ENCODE data around the gene OR7D2.

The OR7D2 gene

DNA sequence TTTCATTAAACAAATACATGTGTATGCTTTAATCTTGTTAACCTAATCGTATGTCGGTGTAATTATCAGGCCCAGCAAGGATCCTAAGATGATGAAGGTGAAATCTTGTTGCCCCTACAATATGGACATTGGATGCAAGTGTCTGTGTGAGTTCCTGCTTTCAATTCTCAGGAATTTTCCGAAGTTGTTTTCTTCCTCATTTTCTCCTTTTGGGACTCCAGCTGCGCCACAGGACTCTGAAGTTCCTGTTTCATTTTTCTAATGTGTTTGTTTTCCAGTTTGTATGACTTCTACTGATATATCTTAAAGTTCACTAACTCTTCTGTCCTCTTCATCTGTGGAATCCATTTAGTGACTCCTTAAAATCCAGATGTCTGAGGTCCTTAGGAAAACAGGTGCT is 11.9 kb upstream of the OR7D2 start:
- no peak overlapping the region for H2AFZ ChIP-seq (ENCODE audit: low read depth, low read length, severe bottlenecking)
- H3K27me3 ChIP-seq (ENCODE audit: low read length) = no peaks in the 10 kb centered on the region
- H3K9me2 ChIP-seq (replicated peaks; ENCODE audit: insufficient read depth, low read length) = no peaks in the 10 kb centered on the region
- peaks cover 8% of the 10 kb centered on the region; the same call in 1 of the 2 replicates for H4K20me1 ChIP-seq (ENCODE audit: low read depth, low read length)
- no peak overlapping the region for H3K4me3 ChIP-seq (ENCODE audit: insufficient read depth, low read length, poor library complexity, severe bottlenecking)
- peaks cover 16% of the 10 kb centered on the region; the same call in 1 of the 2 replicates for H3K36me3 ChIP-seq (ENCODE audit: low read length)
- no peak overlapping the region for H3K4me2 ChIP-seq (ENCODE audit: low read depth, low read length, poor library complexity, severe bottlenecking)
- H3K9me3 ChIP-seq (ENCODE audit: insufficient read depth, low read length) = no peaks in the 10 kb centered on the region
- H3K9ac ChIP-seq (ENCODE audit: low read length) = no peak overlapping the region
- TF ChIP-seq EZH2phosphoT487 (conservative IDR thresholded peaks at IDR 0.05; ENCODE audit: low read length) = no peak
- TF ChIP-seq, protein P1, sequence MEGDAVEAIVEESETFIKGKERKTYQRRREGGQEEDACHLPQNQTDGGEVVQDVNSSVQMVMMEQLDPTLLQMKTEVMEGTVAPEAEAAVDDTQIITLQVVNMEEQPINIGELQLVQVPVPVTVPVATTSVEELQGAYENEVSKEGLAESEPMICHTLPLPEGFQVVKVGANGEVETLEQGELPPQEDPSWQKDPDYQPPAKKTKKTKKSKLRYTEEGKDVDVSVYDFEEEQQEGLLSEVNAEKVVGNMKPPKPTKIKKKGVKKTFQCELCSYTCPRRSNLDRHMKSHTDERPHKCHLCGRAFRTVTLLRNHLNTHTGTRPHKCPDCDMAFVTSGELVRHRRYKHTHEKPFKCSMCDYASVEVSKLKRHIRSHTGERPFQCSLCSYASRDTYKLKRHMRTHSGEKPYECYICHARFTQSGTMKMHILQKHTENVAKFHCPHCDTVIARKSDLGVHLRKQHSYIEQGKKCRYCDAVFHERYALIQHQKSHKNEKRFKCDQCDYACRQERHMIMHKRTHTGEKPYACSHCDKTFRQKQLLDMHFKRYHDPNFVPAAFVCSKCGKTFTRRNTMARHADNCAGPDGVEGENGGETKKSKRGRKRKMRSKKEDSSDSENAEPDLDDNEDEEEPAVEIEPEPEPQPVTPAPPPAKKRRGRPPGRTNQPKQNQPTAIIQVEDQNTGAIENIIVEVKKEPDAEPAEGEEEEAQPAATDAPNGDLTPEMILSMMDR (IDR thresholded peaks at IDR 0.05; ENCODE audit: insufficient read depth, low read length, poor library complexity, severe bottlenecking) = no peak
- no peaks in the 10 kb centered on the region for H3F3A ChIP-seq (ENCODE audit: insufficient read depth)
- H3K79me2 ChIP-seq (ENCODE audit: insufficient read depth, low read length) = no peaks in the 10 kb centered on the region
- H3K27ac ChIP-seq (ENCODE audit: low read depth, low read length) = no peak overlapping the region

DNA sequence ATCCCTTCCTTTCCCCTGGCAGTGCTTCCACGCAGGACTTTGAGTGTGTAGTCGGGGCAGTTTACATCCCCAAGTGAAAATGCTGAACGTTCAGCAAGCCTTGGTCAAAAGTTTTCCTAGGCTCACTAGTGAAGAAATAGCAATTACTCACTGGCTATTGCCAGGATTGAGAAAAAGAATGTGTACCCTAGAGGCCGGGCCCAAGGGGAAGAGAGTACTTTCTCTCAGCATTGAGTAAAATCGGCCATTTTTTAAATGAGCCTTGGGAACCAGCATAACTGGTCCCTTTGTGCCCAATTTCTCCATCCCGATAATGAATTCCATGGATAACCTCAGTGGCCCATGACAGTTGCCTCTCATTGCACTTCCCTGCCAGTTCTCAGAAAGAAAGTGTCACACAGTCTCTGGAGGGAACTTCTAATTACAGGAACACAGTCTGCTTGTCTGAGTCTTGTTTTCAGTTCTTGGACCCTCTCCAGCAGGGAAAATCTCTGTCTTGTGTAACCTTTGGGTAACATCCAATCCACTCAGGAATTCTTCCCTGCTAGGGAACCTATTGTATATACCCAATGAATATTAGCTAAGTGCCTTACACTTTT is 7.3 kb upstream of the OR7D2 start:
- TF ChIP-seq, protein P1 (IDR thresholded peaks at IDR 0.05; ENCODE audit: insufficient read depth, low read length, poor library complexity, severe bottlenecking) = no peak
- no peak for TF ChIP-seq EZH2phosphoT487 (conservative IDR thresholded peaks at IDR 0.05; ENCODE audit: low read length)
- Histone ChIP-seq H4K20me1 (ENCODE audit: low read depth, low read length) (no peaks in the 10 kb centered on the region), H3K4me2 (ENCODE audit: low read depth, low read length, poor library complexity, severe bottlenecking) (no peak overlapping the region), H2AFZ (ENCODE audit: low read depth, low read length, severe bottlenecking) (no peak overlapping the region), H3K79me2 (ENCODE audit: insufficient read depth, low read length) (no peaks in the 10 kb centered on the region), H3K9me3 (ENCODE audit: insufficient read depth, low read length) (no peaks in the 10 kb centered on the region), H3F3A (ENCODE audit: insufficient read depth) (no peaks in the 10 kb centered on the region), H3K4me3 (ENCODE audit: insufficient read depth, low read length, poor library complexity, severe bottlenecking) (no peak overlapping the region), H3K9me2 (replicated peaks; ENCODE audit: insufficient read depth, low read length) (no peaks in the 10 kb centered on the region), H3K36me3 (ENCODE audit: low read length) (no peaks in the 10 kb centered on the region), H3K27me3 (ENCODE audit: low read length) (no peaks in the 10 kb centered on the region), H3K27ac (ENCODE audit: low read depth, low read length) (no peak overlapping the region), H3K9ac (ENCODE audit: low read length) (no peak overlapping the region)

DNA sequence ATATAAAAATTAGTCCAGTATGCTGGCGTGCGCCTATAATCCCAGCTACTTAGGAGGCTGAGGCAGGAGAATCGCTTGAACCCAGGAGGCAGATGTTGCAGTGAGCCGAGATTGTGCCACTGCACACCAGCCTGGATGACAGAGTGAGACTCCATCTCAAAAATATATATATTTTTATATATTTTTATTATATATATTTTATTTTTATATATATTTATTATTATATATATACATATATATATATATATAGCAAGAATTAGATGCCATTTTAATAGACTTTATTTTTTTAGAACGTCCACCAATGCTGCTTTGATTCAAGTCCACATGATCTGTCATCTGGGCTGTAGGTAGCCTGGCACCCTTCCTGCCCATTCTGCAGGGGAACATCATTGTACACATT is 3.5 kb upstream of the OR7D2 start:
- H3K79me2 ChIP-seq (ENCODE audit: insufficient read depth, low read length) = no peaks in the 10 kb centered on the region
- H3F3A ChIP-seq (ENCODE audit: insufficient read depth) = no peaks in the 10 kb centered on the region
- no peaks in the 10 kb centered on the region for H3K9me3 ChIP-seq (ENCODE audit: insufficient read depth, low read length)
- no peaks in the 10 kb centered on the region for H3K27me3 ChIP-seq (ENCODE audit: low read length)
- no peak overlapping the region for H2AFZ ChIP-seq (ENCODE audit: low read depth, low read length, severe bottlenecking)
- H3K36me3 ChIP-seq (ENCODE audit: low read length) = no peaks in the 10 kb centered on the region
- TF ChIP-seq EZH2phosphoT487 (conservative IDR thresholded peaks at IDR 0.05; ENCODE audit: low read length) = no peak
- TF ChIP-seq, protein P1 (IDR thresholded peaks at IDR 0.05; ENCODE audit: insufficient read depth, low read length, poor library complexity, severe bottlenecking) = no peak
- H3K27ac ChIP-seq (ENCODE audit: low read depth, low read length) = no peak overlapping the region
- no peak overlapping the region for H3K4me3 ChIP-seq (ENCODE audit: insufficient read depth, low read length, poor library complexity, severe bottlenecking)
- no peaks in the 10 kb centered on the region for H4K20me1 ChIP-seq (ENCODE audit: low read depth, low read length)
- no peaks in the 10 kb centered on the region for H3K9me2 ChIP-seq (replicated peaks; ENCODE audit: insufficient read depth, low read length)
- H3K4me2 ChIP-seq (ENCODE audit: low read depth, low read length, poor library complexity, severe bottlenecking) = no peak overlapping the region
- no peak overlapping the region for H3K9ac ChIP-seq (ENCODE audit: low read length)

Data from SU-DHL-6 (cell line).